Fibroblast of lung (primary cell): ENCODE measurements around the gene NR3C2. TPM values are rescaled to one million over a fixed set of nuclear protein-coding genes. Genes with fewer than 3 reads are reported as not detected.

Experiments
- DNase-seq, 2 donors: peaks; one replicate each; pipeline versions ENCODE4 v3.0.0 to v3.0.0-alpha.2; 2010; ENCODE audit warnings: low read depth in 2 of 2
- H2AFZ ChIP-seq: 2 replicates; pipeline ENCODE4 v1.5.1; 2012; ENCODE audit warnings: low read length, control low read depth, inconsistent platforms
- H3K27ac ChIP-seq: 2 replicates; pipeline ENCODE4 v1.5.1; 2011; ENCODE audit warnings: low read length, control low read depth; ENCODE audit not compliant: insufficient read depth
- H3K27me3 ChIP-seq: 2 replicates; pipeline ENCODE4 v1.5.1; 2011; ENCODE audit warnings: mild to moderate bottlenecking, low read length; ENCODE audit not compliant: control insufficient read depth, insufficient read depth
- H3K36me3 ChIP-seq: 2 replicates; pipeline ENCODE4 v1.5.1; 2011; ENCODE audit warnings: low read length; ENCODE audit not compliant: control insufficient read depth, insufficient read depth
- H3K4me1 ChIP-seq: 2 replicates; pipeline ENCODE4 v1.5.1; 2011; ENCODE audit warnings: low read length; ENCODE audit not compliant: control insufficient read depth, insufficient read depth; ENCODE audit errors: extremely low read depth
- H3K4me2 ChIP-seq: 2 replicates; pipeline ENCODE4 v1.5.1; 2011; ENCODE audit warnings: low read length, control low read depth; ENCODE audit not compliant: insufficient read depth; ENCODE audit errors: extremely low read depth
- H3K4me3 ChIP-seq, 4 experiments: fragments of 200-600 bp in 1 of 4; sonication (generic) in 1 of 4; replicated peaks in 1 of 4; 2 replicates each; pipeline ENCODE4 v1.5.1; 2011 to 2016; ENCODE audit warnings: low read length in 4 of 4, low read depth in 3 of 4, mild to moderate bottlenecking in 3 of 4, control low read depth in 2 of 4, inconsistent platforms in 1 of 4, mixed read lengths in 1 of 4; ENCODE audit not compliant: insufficient read depth in 1 of 4; ENCODE audit errors: control extremely low read depth in 1 of 4
- H3K79me2 ChIP-seq: 2 replicates; pipeline ENCODE4 v1.5.1; 2012; ENCODE audit warnings: mild to moderate bottlenecking, low read length, inconsistent platforms; ENCODE audit not compliant: control insufficient read depth, insufficient read depth
- H3K9ac ChIP-seq: 2 replicates; pipeline ENCODE4 v1.5.1; 2011; ENCODE audit warnings: mild to moderate bottlenecking, low read length, control low read depth; ENCODE audit not compliant: insufficient read depth
- H3K9me3 ChIP-seq: 2 replicates; pipeline ENCODE4 v1.5.1; 2012; ENCODE audit warnings: low read depth, low read length; ENCODE audit not compliant: control insufficient read depth, insufficient read depth
- H4K20me1 ChIP-seq: 2 replicates; pipeline ENCODE4 v1.5.1; 2011; ENCODE audit warnings: low read length; ENCODE audit not compliant: control insufficient read depth, insufficient read depth; ENCODE audit errors: extremely low read depth
- CTCF ChIP-seq, 2 donors: IDR thresholded peaks in 1 of 2; conservative IDR thresholded peaks in 1 of 2; 1 replicate in 1 of 2; 2 replicates in 1 of 2; pipeline ENCODE4 v1.5.1; 2011 to 2012; ENCODE audit warnings: low read length in 2 of 2, control low read depth in 1 of 2, inconsistent platforms in 1 of 2, low read depth in 1 of 2, mild to moderate bottlenecking in 1 of 2
- EZH2 ChIP-seq: IDR thresholded peaks from 2 replicates; pipeline ENCODE4 v1.5.1; 2012; ENCODE audit warnings: low read length, control low read depth, mild to moderate bottlenecking; ENCODE audit errors: missing control alignments
- polyA plus RNA-seq, 2 donors: library from polyadenylated mRNA; depleted of rRNA in 1 of 2; stranded (reverse) in 1 of 2; unstranded in 1 of 2; fragments of >200 nt; gene quantifications; 2 replicates each; pipeline ENCODE4 v1.2.1, GENCODE V29; 2011 to 2012; ENCODE audit warnings: missing spikeins in 1 of 2
- total RNA-seq: library from RNA; depleted of rRNA; stranded (reverse); fragments of >200 nt; gene quantifications from 2 replicates; pipeline ENCODE4 v1.2.1, GENCODE V29; 2014

NR3C2 gene
- total and polyA plus RNA-seq, 2 donors (not counting 1 experiment from before 2014, with no cell fraction given) = 1.9 to 7.4 TPM

- DNase-seq = peak in 1 of 2 donors; percentile 74
- no peaks in the 10 kb centered on the region for H3K79me2 ChIP-seq
- H4K20me1 ChIP-seq = no peaks in the 10 kb centered on the region
Measured at GRCh38 chr4:148103597-148104355, 338.4 kb downstream of the NR3C2 start.

DNA sequence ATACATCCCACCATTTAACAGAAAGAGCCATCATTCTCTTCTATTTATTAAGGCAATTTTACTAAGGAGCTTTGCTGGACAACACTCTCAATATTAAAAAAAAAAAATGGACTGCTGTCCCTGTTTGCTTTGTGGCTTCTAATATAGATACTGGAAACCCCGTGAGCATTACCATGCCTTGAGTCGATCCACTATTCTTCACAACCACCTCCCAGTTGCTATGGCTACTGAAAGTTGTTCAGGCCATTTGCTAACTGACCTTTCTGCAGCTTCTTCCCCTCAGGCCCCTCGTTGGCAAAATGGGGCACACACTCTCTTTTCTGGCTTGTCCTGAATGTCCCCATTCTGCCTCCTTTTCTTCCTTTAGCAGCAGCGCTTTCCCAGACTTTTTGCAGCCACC lies 340.4 kb downstream of the NR3C2 start:
- H3K9ac ChIP-seq = no peak overlapping the region
- H3K27ac ChIP-seq = no peak overlapping the region
- no peaks in the 10 kb centered on the region for H4K20me1 ChIP-seq
- no peak overlapping the region for H3K4me3 ChIP-seq
- H3K4me2 ChIP-seq = no peak overlapping the region
- no peak overlapping the region for H2AFZ ChIP-seq
- H3K79me2 ChIP-seq = no peaks in the 10 kb centered on the region
- H3K4me1 ChIP-seq = no peaks in the 10 kb centered on the region
- H3K9me3 ChIP-seq = no peaks in the 10 kb centered on the region
- no peaks in the 10 kb centered on the region for H3K27me3 ChIP-seq
- DNase-seq = no peak
- no peaks in the 10 kb centered on the region for H3K36me3 ChIP-seq
- no peak for TF ChIP-seq EZH2
- TF ChIP-seq CTCF (conservative IDR thresholded peaks at IDR 0.05 in 1 of 2, IDR thresholded peaks at IDR 0.05 in 1 of 2; ENCODE audit: low read depth in 1 of 2, low read length in 2 of 2) = no peak

More at GRCh38 chr4:148103597-148104355, 338.4 kb downstream of the NR3C2 start:
- H3K27me3 ChIP-seq = no peaks in the 10 kb centered on the region
- H3K9ac ChIP-seq = no peak overlapping the region
- no peaks in the 10 kb centered on the region for H3K9me3 ChIP-seq
- no peak overlapping the region for H2AFZ ChIP-seq
- no peak overlapping the region for H3K4me2 ChIP-seq
- TF ChIP-seq EZH2 (no peak), CTCF (conservative IDR thresholded peaks at IDR 0.05 in 1 of 2, IDR thresholded peaks at IDR 0.05 in 1 of 2; ENCODE audit: low read depth in 1 of 2, low read length in 2 of 2) (no peak)
- H3K27ac ChIP-seq = no peak overlapping the region
- no peaks in the 10 kb centered on the region for H3K36me3 ChIP-seq
- H3K4me1 ChIP-seq = no peaks in the 10 kb centered on the region
- H3K4me3 ChIP-seq = no peak overlapping the region

GRCh38 chr4:148101235-148101634 lies 341.0 kb downstream of the NR3C2 start:
- H3K27ac ChIP-seq = no peak overlapping the region
- H3K9me3 ChIP-seq = no peaks in the 10 kb centered on the region
- DNase-seq = no peak
- no peaks in the 10 kb centered on the region for H3K36me3 ChIP-seq
- H2AFZ ChIP-seq = no peak overlapping the region
- no peaks in the 10 kb centered on the region for H3K4me1 ChIP-seq
- no peaks in the 10 kb centered on the region for H4K20me1 ChIP-seq
- TF ChIP-seq CTCF (conservative IDR thresholded peaks at IDR 0.05 in 1 of 2, IDR thresholded peaks at IDR 0.05 in 1 of 2; ENCODE audit: low read depth in 1 of 2, low read length in 2 of 2) (no peak), EZH2 (no peak)
- H3K79me2 ChIP-seq = no peaks in the 10 kb centered on the region
- H3K27me3 ChIP-seq = no peaks in the 10 kb centered on the region
- H3K9ac ChIP-seq = no peak overlapping the region
- H3K4me2 ChIP-seq = no peak overlapping the region
- H3K4me3 ChIP-seq = no peak overlapping the region
